SJCRH30 (cell line): ENCODE data around the gene MAPK10. TPM values are rescaled to one million over a fixed set of nuclear protein-coding genes. Genes with fewer than 3 reads are reported as not detected.

Experiments
- DNase-seq, 2 experiments: peaks; one replicate each; pipeline ENCODE4 v3.0.0-alpha.2; 2015 to 2020
- H3K27ac ChIP-seq: fragments of 250-450 bp; sonication (Bioruptor Pico); 2 replicates; pipeline ENCODE4 v1.5.1; 2020; ENCODE audit warnings: mild to moderate bottlenecking, moderate library complexity
- H3K27me3 ChIP-seq: fragments of 250-450 bp; sonication (Bioruptor Pico); 2 replicates; pipeline ENCODE4 v1.5.1; 2020; ENCODE audit warnings: mild to moderate bottlenecking, moderate library complexity
- H3K36me3 ChIP-seq: fragments of 250-450 bp; sonication (Bioruptor Pico); 2 replicates; pipeline ENCODE4 v1.5.1; 2020; ENCODE audit warnings: mild to moderate bottlenecking, moderate library complexity
- H3K4me1 ChIP-seq: fragments of 250-450 bp; sonication (Bioruptor Pico); 2 replicates; pipeline ENCODE4 v1.5.1; 2020; ENCODE audit warnings: mild to moderate bottlenecking, moderate library complexity
- H3K4me3 ChIP-seq: fragments of 250-450 bp; sonication (Bioruptor Pico); 2 replicates; pipeline ENCODE4 v1.5.1; 2020; ENCODE audit warnings: mild to moderate bottlenecking, moderate library complexity
- H3K9me3 ChIP-seq: fragments of 250-450 bp; sonication (Bioruptor Pico); replicated peaks from 2 replicates; pipeline ENCODE4 v1.5.1; 2020; ENCODE audit warnings: mild to moderate bottlenecking, moderate library complexity
- total RNA-seq: library from RNA; depleted of rRNA; stranded (reverse); fragments of >200 nt; shearing (Covaris generic); gene quantifications from 2 replicates; pipeline ENCODE4 v1.2.3, GENCODE V29; 2014; rRNA removed

MAPK10 gene
- total RNA-seq, 1 experiment from 2014 or later = 46.2 TPM

GRCh38 chr4:85946821-85947220 lies 413.0 kb downstream of the MAPK10 start:
- no peak overlapping the region for H3K4me3 ChIP-seq
- H3K4me1 ChIP-seq = no peaks in the 10 kb centered on the region
- no peak overlapping the region for H3K27ac ChIP-seq
- no peaks in the 10 kb centered on the region for H3K9me3 ChIP-seq
- H3K36me3 ChIP-seq = peaks cover 7% of the 10 kb centered on the region
- no peaks in the 10 kb centered on the region for H3K27me3 ChIP-seq
- no peak for DNase-seq

GRCh38 chr4:85942107-85942506 lies 417.7 kb downstream of the MAPK10 start:
- Histone ChIP-seq H3K36me3 (peaks cover 7% of the 10 kb centered on the region; the same call in 1 of the 2 replicates), H3K9me3 (no peaks in the 10 kb centered on the region), H3K27ac (no peak overlapping the region), H3K4me1 (no peaks in the 10 kb centered on the region), H3K27me3 (no peaks in the 10 kb centered on the region), H3K4me3 (no peak overlapping the region)
- no peak for DNase-seq

- Histone ChIP-seq H3K36me3 (peaks cover 11% of the 10 kb centered on the region; the same call in 1 of the 2 replicates), H3K9me3 (no peaks in the 10 kb centered on the region), H3K4me1 (no peaks in the 10 kb centered on the region), H3K4me3 (no peak overlapping the region), H3K27ac (no peak overlapping the region), H3K27me3 (no peaks in the 10 kb centered on the region)
- DNase-seq = no peak
Measured at GRCh38 chr4:85940151-85940550, 419.7 kb downstream of the MAPK10 start.

Other genes starting within 250 kb of the MAPK10 start
- 18.1 and 20.0 TPM in 2 replicates for gene PTPN13, start 234.3 kb upstream of the MAPK10 start, total RNA-seq